Left lung (tissue), 10 donors: ENCODE measurements around the gene DOCK4. TPM values are rescaled to one million over a fixed set of nuclear protein-coding genes. Genes with fewer than 3 reads are reported as not detected.

Experiments
- ATAC-seq: fragments of 200-7000 bp; cut with Tn5 transposase; one replicate; pipeline ENCODE4 v1.9.1; 2020; ENCODE audit warnings: moderate library complexity
- DNase-seq, 4 donors: peaks; one replicate each; pipeline ENCODE4 v3.0.0-alpha.2; 2013 to 2020
- H3K27ac ChIP-seq, 2 donors: fragments of 200-600 bp; sonication (generic) in 1 of 2; one replicate each; pipeline versions ENCODE4 v1.5.0 to v1.8.0; 2020 to 2021
- H3K27me3 ChIP-seq, 2 donors: fragments of 200-600 bp; sonication (generic) in 1 of 2; one replicate each; pipeline versions ENCODE4 v1.5.0 to v1.8.0; 2020 to 2021
- H3K36me3 ChIP-seq, 2 donors: fragments of 200-600 bp; sonication (generic) in 1 of 2; one replicate each; pipeline versions ENCODE4 v1.5.0 to v1.8.0; 2020 to 2021
- H3K4me1 ChIP-seq, 2 donors: fragments of 200-600 bp; one replicate each; pipeline ENCODE4 v1.8.0; 2021
- H3K4me3 ChIP-seq, 2 donors: fragments of 200-600 bp; sonication (generic) in 1 of 2; one replicate each; pipeline versions ENCODE4 v1.5.0 to v1.8.0; 2020 to 2021; ENCODE audit warnings: mild to moderate bottlenecking in 1 of 2
- H3K9me3 ChIP-seq, 2 donors: fragments of 200-600 bp; sonication (generic) in 1 of 2; one replicate each; pipeline versions ENCODE4 v1.5.0 to v1.8.0; 2020 to 2021
- intact Hi-C, 2 donors: fragments of 100-400 bp; cut with DNase I; formaldehyde crosslinking; loops; one replicate each; pipeline versions ENCODE4 v1.11.2 to v1.14.2; 2022
- polyA plus RNA-seq, 6 donors: library from polyadenylated mRNA; unstranded; fragments of 120-200 nt; gene quantifications; one replicate each; pipeline ENCODE4 v1.2.1, GENCODE V29; 2013; ENCODE audit not compliant: insufficient read length in 6 of 6
- total RNA-seq, 2 donors: library from RNA; stranded (reverse); fragmentation: NEBNext Ultra II Directional; extraction: Animal tissue kit (Norgen Biotek cat#: 25700); gene quantifications; one replicate each; pipeline ENCODE4 v1.2.1, GENCODE V29; 2021
- TF ChIP-seq, protein P1 (sequence below), 2 donors: fragments of 200-600 bp; sonication (generic) in 1 of 2; IDR thresholded peaks; one replicate each; pipeline versions ENCODE4 v1.5.0 to v1.8.0; 2021; ENCODE audit warnings: antibody characterized with exemption in 2 of 2
- donor health status: DM: no; HTN: yes; CAD: no.
- donor health status: DM: no; HTN: no; CAD: no.

Gene DOCK4
- total and polyA plus RNA-seq, 8 donors = 38.9 to 64.3 (median 52.5) TPM

DNA sequence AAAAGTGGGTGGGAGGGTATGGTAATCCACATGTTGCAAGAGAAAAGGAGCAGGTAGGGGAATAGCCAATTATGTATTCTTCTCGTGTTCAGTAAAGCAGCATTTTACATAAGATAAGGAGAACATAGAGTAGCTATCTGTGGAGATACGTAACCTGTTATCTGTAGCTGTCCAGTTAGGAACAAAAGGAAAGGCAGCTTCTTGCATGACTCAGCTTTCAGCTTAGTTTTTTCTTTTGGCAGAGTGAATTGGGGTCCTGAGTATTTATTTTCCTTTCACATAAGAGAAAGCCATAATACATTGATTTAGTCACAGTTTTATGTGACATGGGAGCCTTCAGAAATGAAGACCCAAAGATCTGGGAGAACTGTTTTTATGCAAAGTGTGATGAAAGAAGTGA, 527.2 kb downstream of the DOCK4 start:
- intact Hi-C loops = no loop called here
- H3K4me3 ChIP-seq = no peak overlapping the region
- no peaks in the 10 kb centered on the region for H3K36me3 ChIP-seq
- no peak for ATAC-seq
- no peak for DNase-seq
- H3K27me3 ChIP-seq = no peaks in the 10 kb centered on the region
- H3K9me3 ChIP-seq = no peaks in the 10 kb centered on the region
- no peaks in the 10 kb centered on the region for H3K4me1 ChIP-seq
- TF ChIP-seq, protein P1, sequence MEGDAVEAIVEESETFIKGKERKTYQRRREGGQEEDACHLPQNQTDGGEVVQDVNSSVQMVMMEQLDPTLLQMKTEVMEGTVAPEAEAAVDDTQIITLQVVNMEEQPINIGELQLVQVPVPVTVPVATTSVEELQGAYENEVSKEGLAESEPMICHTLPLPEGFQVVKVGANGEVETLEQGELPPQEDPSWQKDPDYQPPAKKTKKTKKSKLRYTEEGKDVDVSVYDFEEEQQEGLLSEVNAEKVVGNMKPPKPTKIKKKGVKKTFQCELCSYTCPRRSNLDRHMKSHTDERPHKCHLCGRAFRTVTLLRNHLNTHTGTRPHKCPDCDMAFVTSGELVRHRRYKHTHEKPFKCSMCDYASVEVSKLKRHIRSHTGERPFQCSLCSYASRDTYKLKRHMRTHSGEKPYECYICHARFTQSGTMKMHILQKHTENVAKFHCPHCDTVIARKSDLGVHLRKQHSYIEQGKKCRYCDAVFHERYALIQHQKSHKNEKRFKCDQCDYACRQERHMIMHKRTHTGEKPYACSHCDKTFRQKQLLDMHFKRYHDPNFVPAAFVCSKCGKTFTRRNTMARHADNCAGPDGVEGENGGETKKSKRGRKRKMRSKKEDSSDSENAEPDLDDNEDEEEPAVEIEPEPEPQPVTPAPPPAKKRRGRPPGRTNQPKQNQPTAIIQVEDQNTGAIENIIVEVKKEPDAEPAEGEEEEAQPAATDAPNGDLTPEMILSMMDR (IDR thresholded peaks at IDR 0.05) = no peak
- H3K27ac ChIP-seq = no peak overlapping the region

DNA sequence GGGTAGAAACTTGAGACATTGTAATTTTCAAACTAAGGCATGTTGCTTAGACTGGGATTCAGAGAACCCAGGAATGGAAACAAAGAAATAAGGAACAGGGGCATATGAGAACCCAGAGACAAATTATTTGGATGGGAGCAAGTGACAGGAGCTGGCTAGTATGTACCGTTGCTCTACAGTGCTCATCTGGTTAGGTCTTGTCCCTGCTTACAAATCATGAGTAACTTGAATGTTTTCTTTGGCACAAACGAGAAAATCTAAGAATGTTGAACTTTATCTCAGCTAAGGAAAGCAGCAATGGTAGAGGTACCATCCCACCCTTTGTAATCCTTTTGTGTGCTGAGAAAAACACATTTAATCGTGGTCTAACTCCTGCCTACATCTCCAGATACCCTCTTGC, 527.9 kb downstream of the DOCK4 start:
- Histone ChIP-seq H3K36me3 (no peaks in the 10 kb centered on the region), H3K4me1 (no peaks in the 10 kb centered on the region), H3K9me3 (no peaks in the 10 kb centered on the region), H3K27me3 (no peaks in the 10 kb centered on the region), H3K27ac (no peak overlapping the region), H3K4me3 (no peak overlapping the region)
- intact Hi-C loops = no loop called here
- DNase-seq (no peak), ATAC-seq (no peak)
- TF ChIP-seq, protein P1 (IDR thresholded peaks at IDR 0.05) = no peak

DNA sequence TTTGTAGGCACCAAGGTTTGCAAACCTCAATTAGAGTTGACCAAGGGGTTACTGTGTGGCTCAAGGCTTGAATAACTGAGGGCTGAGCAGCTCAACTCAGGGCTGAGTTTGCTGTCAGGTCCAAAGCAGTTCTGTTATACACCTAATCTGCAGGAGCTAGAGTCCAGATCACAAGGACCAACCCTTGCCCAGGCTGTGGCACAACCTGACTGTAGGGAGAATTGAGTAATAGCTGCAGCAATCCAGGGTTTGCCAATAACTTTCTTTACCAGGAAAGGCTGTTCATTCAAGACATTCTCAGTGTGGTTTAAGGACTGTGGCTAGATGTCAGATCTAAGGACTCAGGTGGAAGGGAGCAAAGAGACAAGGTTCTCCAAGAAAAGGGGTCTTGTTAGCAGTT, 528.4 kb downstream of the DOCK4 start:
- Histone ChIP-seq H3K27me3 (no peaks in the 10 kb centered on the region), H3K36me3 (no peaks in the 10 kb centered on the region), H3K9me3 (no peaks in the 10 kb centered on the region), H3K4me3 (no peak overlapping the region), H3K27ac (no peak overlapping the region), H3K4me1 (no peaks in the 10 kb centered on the region)
- ATAC-seq = no peak
- DNase-seq = no peak
- TF ChIP-seq, protein P1 (IDR thresholded peaks at IDR 0.05) = no peak
- intact Hi-C loops = no loop called here

DNA sequence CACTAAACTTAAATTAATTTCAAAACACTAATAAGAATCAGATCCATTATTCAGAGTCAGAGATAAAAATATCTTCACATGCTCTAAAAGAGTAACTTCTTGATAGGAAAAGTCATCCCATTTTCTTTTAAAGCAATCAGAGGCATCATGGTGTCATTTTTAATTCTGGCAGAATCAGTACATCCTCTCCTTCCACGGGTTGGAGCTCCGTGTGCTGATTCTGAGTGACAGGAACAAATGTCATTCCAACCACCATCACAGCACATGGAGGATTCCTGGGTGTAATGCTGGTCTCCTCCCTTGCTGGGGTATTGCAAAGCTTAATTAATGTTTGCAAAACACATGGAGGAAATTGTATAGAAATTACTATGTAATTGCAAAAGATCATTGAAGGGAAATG, 529.4 kb downstream of the DOCK4 start:
- no peaks in the 10 kb centered on the region for H3K9me3 ChIP-seq
- TF ChIP-seq, protein P1 (IDR thresholded peaks at IDR 0.05) = no peak
- H3K27ac ChIP-seq = no peak overlapping the region
- no peak for ATAC-seq
- no peak for DNase-seq
- no peaks in the 10 kb centered on the region for H3K36me3 ChIP-seq
- H3K27me3 ChIP-seq = no peaks in the 10 kb centered on the region
- no peak overlapping the region for H3K4me3 ChIP-seq
- intact Hi-C loops = no loop called here
- H3K4me1 ChIP-seq = no peaks in the 10 kb centered on the region

Other genes starting within 250 kb of the DOCK4 start
- gene ZNF277, start 296 bp upstream of the DOCK4 start, total RNA-seq = 10 to 100 TPM; 19.8 to 29.8 TPM
- gene ZNF277, start 296 bp upstream of the DOCK4 start, polyA plus RNA-seq = 10 to 100 TPM; 33.2 to 41.0 (median 35.4) TPM
- gene IFRD1, start 244.1 kb upstream of the DOCK4 start, total RNA-seq = 10 to 100 TPM; 37.4 to 54.1 TPM
- gene IFRD1, start 244.1 kb upstream of the DOCK4 start, polyA plus RNA-seq = 10 to 100 TPM; 42.7 to 53.1 (median 46.9) TPM